Left lung (tissue), 10 donors: ENCODE data around the gene NEXN. TPM values are rescaled to one million over a fixed set of nuclear protein-coding genes. Genes with fewer than 3 reads are reported as not detected.

Experiments
- ATAC-seq: fragments of 200-7000 bp; cut with Tn5 transposase; one replicate; pipeline ENCODE4 v1.9.1; 2020; ENCODE audit warnings: moderate library complexity
- DNase-seq, 4 donors: peaks; one replicate each; pipeline ENCODE4 v3.0.0-alpha.2; 2013 to 2020
- H3K27ac ChIP-seq, 2 donors: fragments of 200-600 bp; sonication (generic) in 1 of 2; one replicate each; pipeline versions ENCODE4 v1.5.0 to v1.8.0; 2020 to 2021
- H3K27me3 ChIP-seq, 2 donors: fragments of 200-600 bp; sonication (generic) in 1 of 2; one replicate each; pipeline versions ENCODE4 v1.5.0 to v1.8.0; 2020 to 2021
- H3K36me3 ChIP-seq, 2 donors: fragments of 200-600 bp; sonication (generic) in 1 of 2; one replicate each; pipeline versions ENCODE4 v1.5.0 to v1.8.0; 2020 to 2021
- H3K4me1 ChIP-seq, 2 donors: fragments of 200-600 bp; one replicate each; pipeline ENCODE4 v1.8.0; 2021
- H3K4me3 ChIP-seq, 2 donors: fragments of 200-600 bp; sonication (generic) in 1 of 2; one replicate each; pipeline versions ENCODE4 v1.5.0 to v1.8.0; 2020 to 2021; ENCODE audit warnings: mild to moderate bottlenecking in 1 of 2
- H3K9me3 ChIP-seq, 2 donors: fragments of 200-600 bp; sonication (generic) in 1 of 2; one replicate each; pipeline versions ENCODE4 v1.5.0 to v1.8.0; 2020 to 2021
- intact Hi-C, 2 donors: fragments of 100-400 bp; cut with DNase I; formaldehyde crosslinking; loops; one replicate each; pipeline versions ENCODE4 v1.11.2 to v1.14.2; 2022
- polyA plus RNA-seq, 6 donors: library from polyadenylated mRNA; unstranded; fragments of 120-200 nt; gene quantifications; one replicate each; pipeline ENCODE4 v1.2.1, GENCODE V29; 2013; ENCODE audit not compliant: insufficient read length in 6 of 6
- total RNA-seq, 2 donors: library from RNA; stranded (reverse); fragmentation: NEBNext Ultra II Directional; extraction: Animal tissue kit (Norgen Biotek cat#: 25700); gene quantifications; one replicate each; pipeline ENCODE4 v1.2.1, GENCODE V29; 2021
- TF ChIP-seq, protein P1 (sequence below), 2 donors: fragments of 200-600 bp; sonication (generic) in 1 of 2; IDR thresholded peaks; one replicate each; pipeline versions ENCODE4 v1.5.0 to v1.8.0; 2021; ENCODE audit warnings: antibody characterized with exemption in 2 of 2
- donor health status: DM: no; HTN: yes; CAD: no.
- donor health status: DM: no; HTN: no; CAD: no.

Gene NEXN
- total and polyA plus RNA-seq, 8 donors = 17.9 to 45.0 (median 34.9) TPM

DNA sequence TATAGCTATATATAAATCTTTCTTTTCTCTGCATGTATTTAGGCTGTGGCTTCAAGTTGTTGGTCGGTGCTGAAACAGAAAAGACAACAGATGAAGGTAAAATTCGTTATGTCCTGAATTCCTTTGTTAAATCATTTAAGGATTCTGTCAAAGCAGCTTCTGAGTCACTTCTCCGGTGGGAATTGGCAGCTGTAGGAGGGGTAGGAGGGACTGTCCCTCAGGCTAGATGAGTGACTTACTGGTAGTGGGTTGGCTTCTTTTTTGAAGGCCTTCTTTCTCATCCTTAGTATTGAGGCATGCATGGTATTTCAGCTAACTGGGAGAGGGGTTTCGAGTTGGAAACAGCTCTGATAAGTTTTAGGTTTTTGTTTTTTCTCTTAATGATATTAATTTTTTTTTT is 22.1 kb upstream of the NEXN start:
- no peaks in the 10 kb centered on the region for H3K4me1 ChIP-seq
- H3K9me3 ChIP-seq = no peaks in the 10 kb centered on the region
- ATAC-seq (no peak), DNase-seq (no peak)
- peaks cover 0 to 60% of the 10 kb centered on the region in 2 donors for H3K36me3 ChIP-seq
- TF ChIP-seq, protein P1, sequence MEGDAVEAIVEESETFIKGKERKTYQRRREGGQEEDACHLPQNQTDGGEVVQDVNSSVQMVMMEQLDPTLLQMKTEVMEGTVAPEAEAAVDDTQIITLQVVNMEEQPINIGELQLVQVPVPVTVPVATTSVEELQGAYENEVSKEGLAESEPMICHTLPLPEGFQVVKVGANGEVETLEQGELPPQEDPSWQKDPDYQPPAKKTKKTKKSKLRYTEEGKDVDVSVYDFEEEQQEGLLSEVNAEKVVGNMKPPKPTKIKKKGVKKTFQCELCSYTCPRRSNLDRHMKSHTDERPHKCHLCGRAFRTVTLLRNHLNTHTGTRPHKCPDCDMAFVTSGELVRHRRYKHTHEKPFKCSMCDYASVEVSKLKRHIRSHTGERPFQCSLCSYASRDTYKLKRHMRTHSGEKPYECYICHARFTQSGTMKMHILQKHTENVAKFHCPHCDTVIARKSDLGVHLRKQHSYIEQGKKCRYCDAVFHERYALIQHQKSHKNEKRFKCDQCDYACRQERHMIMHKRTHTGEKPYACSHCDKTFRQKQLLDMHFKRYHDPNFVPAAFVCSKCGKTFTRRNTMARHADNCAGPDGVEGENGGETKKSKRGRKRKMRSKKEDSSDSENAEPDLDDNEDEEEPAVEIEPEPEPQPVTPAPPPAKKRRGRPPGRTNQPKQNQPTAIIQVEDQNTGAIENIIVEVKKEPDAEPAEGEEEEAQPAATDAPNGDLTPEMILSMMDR (IDR thresholded peaks at IDR 0.05) = no peak
- H3K27ac ChIP-seq = no peak overlapping the region
- H3K27me3 ChIP-seq = no peaks in the 10 kb centered on the region
- intact Hi-C loops = no loop called here
- no peak overlapping the region for H3K4me3 ChIP-seq

DNA sequence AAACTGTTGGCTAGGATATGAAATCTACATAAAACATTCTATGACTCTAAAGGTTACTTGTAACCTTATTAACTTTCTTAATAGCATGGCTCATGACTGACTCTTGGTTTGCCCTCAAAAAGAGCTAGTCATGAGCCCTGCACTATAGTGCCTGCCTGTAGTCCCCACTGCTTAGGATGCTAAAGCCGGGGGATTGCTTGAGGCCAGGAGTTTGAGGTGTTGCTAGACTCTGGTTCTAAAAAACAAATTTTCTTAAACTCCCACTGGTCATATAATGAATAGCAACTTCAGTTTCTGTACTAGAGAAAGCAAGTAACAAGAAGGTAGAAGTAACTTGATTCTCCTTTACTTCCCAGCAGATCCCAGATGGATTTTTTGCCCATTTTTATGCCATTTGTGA is 15.8 kb upstream of the NEXN start:
- no peaks in the 10 kb centered on the region for H3K27me3 ChIP-seq
- ATAC-seq (no peak), DNase-seq (no peak)
- no peaks in the 10 kb centered on the region for H3K9me3 ChIP-seq
- intact Hi-C loops = no loop called here
- H3K4me3 ChIP-seq = no peak overlapping the region
- H3K27ac ChIP-seq = no peak overlapping the region
- TF ChIP-seq, protein P1 (IDR thresholded peaks at IDR 0.05) = no peak
- no peaks in the 10 kb centered on the region for H3K4me1 ChIP-seq
- H3K36me3 ChIP-seq = peaks cover 0 to 13% of the 10 kb centered on the region in 2 donors

DNA sequence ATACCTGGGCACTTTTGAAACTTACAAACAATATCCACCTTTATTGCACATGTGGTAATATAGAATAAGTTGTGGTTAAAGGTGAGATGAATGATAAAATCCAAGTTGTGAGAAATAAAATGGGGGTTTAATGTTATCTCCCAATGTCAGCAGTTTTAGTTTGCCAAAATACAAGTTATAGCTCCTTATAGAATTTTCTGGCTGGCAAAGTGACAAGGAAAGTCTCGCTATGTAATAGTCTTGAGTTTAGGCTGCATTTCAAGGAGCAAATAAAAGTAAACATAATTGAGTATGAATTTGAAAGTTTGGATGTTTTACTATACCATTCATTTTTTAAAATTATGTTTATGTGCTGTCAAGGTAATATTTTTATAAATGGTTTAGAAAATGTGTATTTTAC is 15.0 kb upstream of the NEXN start:
- TF ChIP-seq, protein P1 (IDR thresholded peaks at IDR 0.05) = no peak

DNA sequence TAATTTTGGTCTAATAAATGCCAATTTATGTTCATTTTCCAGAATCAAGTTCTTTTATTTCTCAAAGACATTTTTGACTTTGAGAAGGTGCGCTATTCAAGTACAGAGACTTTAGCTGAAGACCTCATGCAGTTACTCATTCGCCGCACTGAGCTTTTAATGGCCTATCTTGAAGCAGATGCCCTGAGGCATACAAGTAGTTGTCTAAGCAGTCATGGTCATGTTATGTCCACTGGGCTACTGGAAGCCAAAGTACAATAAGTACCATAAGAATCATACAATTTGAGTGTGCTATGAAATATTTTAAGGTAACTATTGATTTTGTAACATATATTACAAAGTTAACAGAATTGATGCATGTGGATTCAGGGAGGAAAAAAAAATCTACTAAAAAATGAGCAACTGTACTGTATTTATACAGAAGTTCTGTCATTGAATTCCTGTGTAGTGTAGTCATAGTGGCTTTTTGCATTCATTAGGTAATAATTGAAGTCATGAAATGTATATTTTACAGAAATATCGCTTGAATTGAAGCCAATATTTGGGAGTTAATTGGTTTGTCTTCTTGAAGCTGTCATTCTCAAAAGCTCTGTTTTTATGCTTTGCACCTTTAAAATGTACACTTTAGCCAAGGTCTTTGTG is 13.5 kb upstream of the NEXN start:
- DNase-seq = no peak

More for the DNA sequence above, 15.0 kb upstream of the NEXN start:
- DNase-seq = no peak
- Histone ChIP-seq H3K9me3 (no peaks in the 10 kb centered on the region), H3K4me1 (no peaks in the 10 kb centered on the region), H3K4me3 (no peak overlapping the region), H3K27ac (no peak overlapping the region), H3K27me3 (no peaks in the 10 kb centered on the region), H3K36me3 (peaks cover 0 to 4% of the 10 kb centered on the region in 2 donors)
- no peak for ATAC-seq
- intact Hi-C loops = no loop called here

DNA sequence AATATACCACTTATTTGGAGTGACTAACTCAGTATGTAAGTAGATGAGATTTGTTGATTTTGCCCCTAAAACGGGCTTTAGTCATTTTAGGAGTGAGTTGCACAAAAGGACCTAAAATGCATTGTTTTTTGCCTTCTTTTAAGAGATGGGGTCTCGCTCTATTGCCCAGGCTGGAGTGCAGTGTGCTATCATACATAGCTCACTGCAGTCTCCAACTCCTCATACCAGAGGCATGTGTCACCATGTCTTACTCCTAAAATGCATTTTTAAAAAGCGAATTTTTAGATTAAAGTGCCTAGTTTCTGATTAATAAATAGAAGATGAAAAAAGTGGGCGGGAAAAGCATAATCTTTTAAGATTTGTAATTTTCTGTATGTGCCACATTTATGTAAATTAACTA is 11.5 kb upstream of the NEXN start:
- TF ChIP-seq, protein P1 (IDR thresholded peaks at IDR 0.05) = no peak
- intact Hi-C loops = no loop called here
- no peak for DNase-seq

More for the DNA sequence above, 13.5 kb upstream of the NEXN start:
- intact Hi-C loops = no loop called here
- TF ChIP-seq, protein P1 (IDR thresholded peaks at IDR 0.05) = no peak
- Histone ChIP-seq H3K4me3 (no peak overlapping the region), H3K27ac (no peak overlapping the region), H3K36me3 (no peaks in the 10 kb centered on the region), H3K27me3 (no peaks in the 10 kb centered on the region), H3K4me1 (no peaks in the 10 kb centered on the region), H3K9me3 (no peaks in the 10 kb centered on the region)
- ATAC-seq = no peak

More for the DNA sequence above, 11.5 kb upstream of the NEXN start:
- Histone ChIP-seq H3K9me3 (no peaks in the 10 kb centered on the region), H3K4me3 (no peak overlapping the region), H3K27me3 (no peaks in the 10 kb centered on the region), H3K27ac (no peak overlapping the region), H3K4me1 (no peaks in the 10 kb centered on the region), H3K36me3 (no peaks in the 10 kb centered on the region)
- no peak for ATAC-seq
